ENCODE data around the gene KRTAP10-2.
"Not testable (repeated sequence)": the region's sequence is repeated elsewhere in the genome, so short reads cannot be mapped to it uniquely, and the experiment has no call there.

- not testable (repeated sequence) for TF ChIP-seq POLR2AphosphoS5 (IDR thresholded peaks at IDR 0.05; ENCODE audit: borderline replicate concordance, low read depth, low read length); EZH2 (IDR thresholded peaks at IDR 0.05); FOXP2 (optimal IDR thresholded peaks at IDR 0.05; ENCODE audit: control extremely low read depth, extremely low read length, insufficient read depth)
These were observed 40.5 kb upstream of the KRTAP10-2 start for GRCh38 chr21:44591801-44592130.
